HepG2 (cell line): ENCODE measurements around the gene KRTAP5-6. TPM values are rescaled to one million over a fixed set of nuclear protein-coding genes. Genes with fewer than 3 reads are reported as not detected.

ENCODE experiments used
- AGO1 ChIP-seq: fragments of 200-400 bp; formaldehyde crosslinking; IDR thresholded peaks from 2 replicates; pipeline ENCODE4 v1.6.1; 2017; ENCODE audit warnings: mild to moderate bottlenecking, low read depth, low read length, moderate library complexity; ENCODE audit not compliant: poor library complexity, severe bottlenecking
- ATF1 ChIP-seq: IDR thresholded peaks from 2 replicates; pipeline ENCODE4 v1.6.1; 2016; ENCODE audit warnings: mild to moderate bottlenecking, control low read depth
- FOSL2 ChIP-seq: sonication (generic); formaldehyde crosslinking; IDR thresholded peaks from 2 replicates; pipeline ENCODE4 v1.4.0; 2020; ENCODE audit warnings: missing genetic modification reagents
- GATAD2A ChIP-seq: IDR thresholded peaks from 2 replicates; pipeline ENCODE4 v1.6.1; 2016
- GTF2F1 ChIP-seq: fragments of 150-350 bp; IDR thresholded peaks from 2 replicates; pipeline ENCODE4 v1.6.1; 2014; ENCODE audit warnings: low read length
- HNF4A ChIP-seq: sonication (generic); formaldehyde crosslinking; IDR thresholded peaks from 2 replicates; pipeline ENCODE4 v1.4.0; 2020; ENCODE audit warnings: missing genetic modification reagents
- YEATS4 ChIP-seq: sonication (generic); formaldehyde crosslinking; IDR thresholded peaks from 2 replicates; pipeline ENCODE4 v1.4.0; 2020; ENCODE audit warnings: missing genetic modification reagents, borderline replicate concordance
- ZEB1 ChIP-seq: IDR thresholded peaks from 2 replicates; pipeline ENCODE4 v1.6.1; 2012; ENCODE audit warnings: mild to moderate bottlenecking, low read depth, inconsistent platforms; ENCODE audit not compliant: insufficient replicate concordance
- ZFP36L1 ChIP-seq: sonication (generic); formaldehyde crosslinking; IDR thresholded peaks from 2 replicates; pipeline ENCODE4 v1.8.0; 2022; ENCODE audit warnings: mild to moderate bottlenecking, missing genetic modification reagents, moderate library complexity
- ZFYVE20 ChIP-seq: sonication (generic); formaldehyde crosslinking; IDR thresholded peaks from 2 replicates; pipeline ENCODE4 v1.8.0; 2023; ENCODE audit warnings: low read depth, mild to moderate bottlenecking, moderate library complexity, missing genetic modification reagents, borderline replicate concordance
- ZNF12 ChIP-seq: sonication (generic); formaldehyde crosslinking; IDR thresholded peaks from 2 replicates; pipeline ENCODE4 v1.5.0; 2020; ENCODE audit warnings: missing genetic modification reagents
- ZNF432 ChIP-seq: sonication (generic); formaldehyde crosslinking; IDR thresholded peaks from 2 replicates; pipeline ENCODE4 v1.5.0; 2020; ENCODE audit warnings: missing genetic modification reagents, mild to moderate bottlenecking, borderline replicate concordance
- ZNF788 ChIP-seq: sonication (generic); formaldehyde crosslinking; IDR thresholded peaks from 2 replicates; pipeline ENCODE4 v1.5.0; 2020; ENCODE audit warnings: mild to moderate bottlenecking, missing genetic modification reagents, borderline replicate concordance
- polyA plus RNA-seq, 8 experiments: library from polyadenylated mRNA; depleted of rRNA in 3 of 8; stranded (reverse) in 7 of 8; unstranded in 1 of 8; fragments of >200 nt; fragmentation: Illumina TruSeq in 4 of 8; extraction: Trizol in 4 of 8; gene quantifications; 2 replicates each; pipeline versions ENCODE4 v1.2.1 to v1.2.3, GENCODE V29; 2011 to 2016; ENCODE audit warnings: low read depth in 4 of 8, missing spikeins in 1 of 8, mixed read lengths in 1 of 8; ENCODE audit not compliant: insufficient read depth in 1 of 8
- total RNA-seq, 5 experiments: library from RNA; depleted of rRNA; stranded (reverse); fragments of >200 nt; fragmentation: Illumina TruSeq; extraction: Trizol; gene quantifications; 2 replicates each; pipeline ENCODE4 v1.2.3, GENCODE V29; 2016; ENCODE audit warnings: low read depth in 1 of 5
- TF ChIP-seq, protein P1 (sequence below): sonication (generic); formaldehyde crosslinking; IDR thresholded peaks from 2 replicates; pipeline ENCODE4 v1.4.0; 2020; ENCODE audit warnings: missing genetic modification reagents
- TF ChIP-seq, protein P2 (sequence below): sonication (generic); formaldehyde crosslinking; IDR thresholded peaks from 2 replicates; pipeline ENCODE4 v1.4.0; 2020; ENCODE audit warnings: mild to moderate bottlenecking, missing genetic modification reagents
- TF ChIP-seq, protein P3 (sequence below): sonication (generic); formaldehyde crosslinking; IDR thresholded peaks from 2 replicates; pipeline ENCODE4 v1.4.0; 2020; ENCODE audit warnings: missing genetic modification reagents, mild to moderate bottlenecking, borderline replicate concordance
- TF ChIP-seq, protein P4 (sequence below): sonication (generic); formaldehyde crosslinking; IDR thresholded peaks from 2 replicates; pipeline ENCODE4 v1.4.0; 2020; ENCODE audit warnings: missing genetic modification reagents

Gene KRTAP5-6
- total and polyA plus RNA-seq, 2 of the 13 experiments (the other 11 are each of a cell fraction or from before 2014, with no cell fraction given), result not detected

DNA sequence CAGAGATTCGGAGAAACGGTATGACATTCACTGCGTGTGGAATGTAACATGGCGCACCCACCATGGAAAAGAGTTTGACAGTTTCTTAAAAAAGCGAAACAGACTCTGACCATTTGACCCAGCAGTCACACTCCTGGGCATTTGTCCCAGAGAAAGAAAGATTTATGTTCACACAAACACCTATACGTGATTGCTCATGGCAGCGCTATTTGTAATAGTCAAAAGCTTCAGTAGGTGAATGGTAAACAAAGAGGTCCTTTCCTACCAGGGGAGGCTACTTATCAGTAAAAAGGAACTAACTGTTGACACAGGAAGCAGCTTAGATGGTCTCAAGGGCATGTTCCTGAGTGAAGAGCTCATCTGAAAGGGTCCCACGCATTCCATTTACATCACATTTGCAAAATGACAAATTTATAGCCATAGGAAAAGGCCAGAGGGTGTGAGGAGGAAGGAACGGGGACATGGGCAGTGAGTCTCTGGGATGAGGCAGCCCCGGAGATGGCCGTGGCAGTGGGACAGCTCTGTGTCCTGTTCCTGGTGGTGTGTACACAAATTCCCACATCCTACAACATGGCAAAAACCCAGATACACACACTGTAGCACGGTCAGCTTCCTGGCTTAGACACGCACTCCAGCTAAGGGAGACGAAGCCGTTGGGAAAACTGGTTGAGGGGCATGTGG is 14.6 kb upstream of the KRTAP5-6 start (continued):
- TF ChIP-seq, protein P1, sequence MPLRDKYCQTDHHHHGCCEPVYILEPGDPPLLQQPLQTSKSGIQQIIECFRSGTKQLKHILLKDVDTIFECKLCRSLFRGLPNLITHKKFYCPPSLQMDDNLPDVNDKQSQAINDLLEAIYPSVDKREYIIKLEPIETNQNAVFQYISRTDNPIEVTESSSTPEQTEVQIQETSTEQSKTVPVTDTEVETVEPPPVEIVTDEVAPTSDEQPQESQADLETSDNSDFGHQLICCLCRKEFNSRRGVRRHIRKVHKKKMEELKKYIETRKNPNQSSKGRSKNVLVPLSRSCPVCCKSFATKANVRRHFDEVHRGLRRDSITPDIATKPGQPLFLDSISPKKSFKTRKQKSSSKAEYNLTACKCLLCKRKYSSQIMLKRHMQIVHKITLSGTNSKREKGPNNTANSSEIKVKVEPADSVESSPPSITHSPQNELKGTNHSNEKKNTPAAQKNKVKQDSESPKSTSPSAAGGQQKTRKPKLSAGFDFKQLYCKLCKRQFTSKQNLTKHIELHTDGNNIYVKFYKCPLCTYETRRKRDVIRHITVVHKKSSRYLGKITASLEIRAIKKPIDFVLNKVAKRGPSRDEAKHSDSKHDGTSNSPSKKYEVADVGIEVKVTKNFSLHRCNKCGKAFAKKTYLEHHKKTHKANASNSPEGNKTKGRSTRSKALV, result 0 out of 2 replicates have a peak, but pooled peaks have one; percentile 10
- TF ChIP-seq ZEB1, result no peak
- TF ChIP-seq, protein P2, sequence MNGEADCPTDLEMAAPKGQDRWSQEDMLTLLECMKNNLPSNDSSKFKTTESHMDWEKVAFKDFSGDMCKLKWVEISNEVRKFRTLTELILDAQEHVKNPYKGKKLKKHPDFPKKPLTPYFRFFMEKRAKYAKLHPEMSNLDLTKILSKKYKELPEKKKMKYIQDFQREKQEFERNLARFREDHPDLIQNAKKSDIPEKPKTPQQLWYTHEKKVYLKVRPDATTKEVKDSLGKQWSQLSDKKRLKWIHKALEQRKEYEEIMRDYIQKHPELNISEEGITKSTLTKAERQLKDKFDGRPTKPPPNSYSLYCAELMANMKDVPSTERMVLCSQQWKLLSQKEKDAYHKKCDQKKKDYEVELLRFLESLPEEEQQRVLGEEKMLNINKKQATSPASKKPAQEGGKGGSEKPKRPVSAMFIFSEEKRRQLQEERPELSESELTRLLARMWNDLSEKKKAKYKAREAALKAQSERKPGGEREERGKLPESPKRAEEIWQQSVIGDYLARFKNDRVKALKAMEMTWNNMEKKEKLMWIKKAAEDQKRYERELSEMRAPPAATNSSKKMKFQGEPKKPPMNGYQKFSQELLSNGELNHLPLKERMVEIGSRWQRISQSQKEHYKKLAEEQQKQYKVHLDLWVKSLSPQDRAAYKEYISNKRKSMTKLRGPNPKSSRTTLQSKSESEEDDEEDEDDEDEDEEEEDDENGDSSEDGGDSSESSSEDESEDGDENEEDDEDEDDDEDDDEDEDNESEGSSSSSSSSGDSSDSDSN (CRISPR knock-in tag), result peak; percentile 46; the same call in 1 of the 2 replicates
- TF ChIP-seq ZNF788, result no peak
- TF ChIP-seq HNF4A (CRISPR knock-in tag), result peak; percentile 71; the same call in 1 of the 2 replicates
- no peak for TF ChIP-seq YEATS4 (CRISPR knock-in tag)
- TF ChIP-seq, protein P3, sequence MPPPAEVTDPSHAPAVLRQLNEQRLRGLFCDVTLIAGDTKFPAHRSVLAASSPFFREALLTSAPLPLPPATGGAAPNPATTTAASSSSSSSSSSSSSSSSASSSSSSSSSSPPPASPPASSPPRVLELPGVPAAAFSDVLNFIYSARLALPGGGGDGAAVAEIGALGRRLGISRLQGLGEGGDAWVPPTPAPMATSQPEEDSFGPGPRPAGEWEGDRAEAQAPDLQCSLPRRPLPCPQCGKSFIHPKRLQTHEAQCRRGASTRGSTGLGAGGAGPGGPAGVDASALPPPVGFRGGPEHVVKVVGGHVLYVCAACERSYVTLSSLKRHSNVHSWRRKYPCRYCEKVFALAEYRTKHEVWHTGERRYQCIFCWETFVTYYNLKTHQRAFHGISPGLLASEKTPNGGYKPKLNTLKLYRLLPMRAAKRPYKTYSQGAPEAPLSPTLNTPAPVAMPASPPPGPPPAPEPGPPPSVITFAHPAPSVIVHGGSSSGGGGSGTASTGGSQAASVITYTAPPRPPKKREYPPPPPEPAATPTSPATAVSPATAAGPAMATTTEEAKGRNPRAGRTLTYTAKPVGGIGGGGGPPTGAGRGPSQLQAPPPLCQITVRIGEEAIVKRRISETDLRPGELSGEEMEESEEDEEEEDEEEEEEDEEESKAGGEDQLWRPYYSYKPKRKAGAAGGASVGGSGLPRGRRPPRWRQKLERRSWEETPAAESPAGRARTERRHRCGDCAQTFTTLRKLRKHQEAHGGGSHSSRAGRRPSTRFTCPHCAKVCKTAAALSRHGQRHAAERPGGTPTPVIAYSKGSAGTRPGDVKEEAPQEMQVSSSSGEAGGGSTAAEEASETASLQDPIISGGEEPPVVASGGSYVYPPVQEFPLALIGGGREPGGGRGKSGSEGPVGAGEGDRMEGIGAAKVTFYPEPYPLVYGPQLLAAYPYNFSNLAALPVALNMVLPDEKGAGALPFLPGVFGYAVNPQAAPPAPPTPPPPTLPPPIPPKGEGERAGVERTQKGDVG (CRISPR knock-in tag), result peak; percentile 97
- TF ChIP-seq ZFP36L1, result no peak
- no peak for TF ChIP-seq AGO1
- TF ChIP-seq GTF2F1, result no peak
- no peak for TF ChIP-seq ZNF12 (CRISPR knock-in tag)
- TF ChIP-seq FOSL2, result peak; percentile 60
- TF ChIP-seq, protein P4, sequence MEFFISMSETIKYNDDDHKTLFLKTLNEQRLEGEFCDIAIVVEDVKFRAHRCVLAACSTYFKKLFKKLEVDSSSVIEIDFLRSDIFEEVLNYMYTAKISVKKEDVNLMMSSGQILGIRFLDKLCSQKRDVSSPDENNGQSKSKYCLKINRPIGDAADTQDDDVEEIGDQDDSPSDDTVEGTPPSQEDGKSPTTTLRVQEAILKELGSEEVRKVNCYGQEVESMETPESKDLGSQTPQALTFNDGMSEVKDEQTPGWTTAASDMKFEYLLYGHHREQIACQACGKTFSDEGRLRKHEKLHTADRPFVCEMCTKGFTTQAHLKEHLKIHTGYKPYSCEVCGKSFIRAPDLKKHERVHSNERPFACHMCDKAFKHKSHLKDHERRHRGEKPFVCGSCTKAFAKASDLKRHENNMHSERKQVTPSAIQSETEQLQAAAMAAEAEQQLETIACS (CRISPR knock-in tag), result no peak
- no peak for TF ChIP-seq ZFYVE20 (CRISPR knock-in tag)
- no peak for TF ChIP-seq ZNF432 (CRISPR knock-in tag)
- 0 out of 2 replicates have a peak, but pooled peaks have one; percentile 28 for TF ChIP-seq ATF1 (CRISPR knock-in tag)
- peak; percentile 98 for TF ChIP-seq GATAD2A
